ENCODE data around the gene SMARCC1. TPM values are rescaled to one million over a fixed set of nuclear protein-coding genes. Genes with fewer than 3 reads are reported as not detected.

SMARCC1 gene
- total RNA-seq, 4 donors from 2014 or later, result 25.0 to 110 (median 56.4) TPM

GRCh38 chr3:47641739-47642138, 140.0 kb downstream of the SMARCC1 start:
- TF ChIP-seq CTCF (IDR thresholded peaks at IDR 0.05) (no peak), POLR2A (IDR thresholded peaks at IDR 0.05) (no peak)
- H3K4me1 ChIP-seq, result peaks cover 0 to 4% (median 0%) of the 10 kb centered on the region in 4 donors
- no peak for DNase-seq
- H3K27ac ChIP-seq, result no peak overlapping the region
- no peak overlapping the region for H3K4me3 ChIP-seq
- no peaks in the 10 kb centered on the region for H3K27me3 ChIP-seq
- peaks cover 0 to 27% (median 0%) of the 10 kb centered on the region in 3 donors for H3K36me3 ChIP-seq
- no peaks in the 10 kb centered on the region for H3K9me3 ChIP-seq

- Histone ChIP-seq H3K4me1 (no peaks in the 10 kb centered on the region), H3K36me3 (peaks cover 0 to 52% (median 0%) of the 10 kb centered on the region in 3 donors)
- no peak for DNase-seq
Measured at GRCh38 chr3:47636921-47637320, 144.8 kb downstream of the SMARCC1 start.

GRCh38 chr3:47636225-47636624, 145.5 kb downstream of the SMARCC1 start:
- Histone ChIP-seq H3K4me3 (no peak overlapping the region), H3K36me3 (peaks cover 0 to 59% (median 0%) of the 10 kb centered on the region in 3 donors), H3K27me3 (no peaks in the 10 kb centered on the region), H3K9me3 (no peaks in the 10 kb centered on the region), H3K4me1 (no peaks in the 10 kb centered on the region), H3K27ac (no peak overlapping the region)
- DNase-seq, result no peak
- TF ChIP-seq POLR2A (IDR thresholded peaks at IDR 0.05), result no peak
- no peak for TF ChIP-seq CTCF (IDR thresholded peaks at IDR 0.05)

More at GRCh38 chr3:47636921-47637320, 144.8 kb downstream of the SMARCC1 start:
- TF ChIP-seq CTCF (IDR thresholded peaks at IDR 0.05) (no peak), POLR2A (IDR thresholded peaks at IDR 0.05) (no peak)
- Histone ChIP-seq H3K9me3 (no peaks in the 10 kb centered on the region), H3K4me3 (no peak overlapping the region), H3K27me3 (no peaks in the 10 kb centered on the region), H3K27ac (no peak overlapping the region)

- DNase-seq, result no peak
- H3K36me3 ChIP-seq, result peaks cover 0 to 66% (median 0%) of the 10 kb centered on the region in 3 donors
- TF ChIP-seq CTCF (IDR thresholded peaks at IDR 0.05) (no peak), POLR2A (IDR thresholded peaks at IDR 0.05) (no peak)
- H3K27me3 ChIP-seq, result no peaks in the 10 kb centered on the region
- no peaks in the 10 kb centered on the region for H3K9me3 ChIP-seq
- H3K4me1 ChIP-seq, result no peaks in the 10 kb centered on the region
- no peak overlapping the region for H3K27ac ChIP-seq
- no peak overlapping the region for H3K4me3 ChIP-seq
Measured at GRCh38 chr3:47635536-47635935, 146.2 kb downstream of the SMARCC1 start.

GRCh38 chr3:47634996-47635395, 146.7 kb downstream of the SMARCC1 start:
- no peak for DNase-seq
- H3K9me3 ChIP-seq, result no peaks in the 10 kb centered on the region
- H3K27ac ChIP-seq, result no peak overlapping the region
- TF ChIP-seq POLR2A (IDR thresholded peaks at IDR 0.05) (no peak), CTCF (IDR thresholded peaks at IDR 0.05) (no peak)
- no peaks in the 10 kb centered on the region for H3K4me1 ChIP-seq
- no peaks in the 10 kb centered on the region for H3K27me3 ChIP-seq
- H3K36me3 ChIP-seq, result peaks cover 0 to 71% (median 0%) of the 10 kb centered on the region in 3 donors
- H3K4me3 ChIP-seq, result no peak overlapping the region

- H3K27me3 ChIP-seq, result no peaks in the 10 kb centered on the region
- peaks cover 0 to 72% (median 0%) of the 10 kb centered on the region in 3 donors for H3K36me3 ChIP-seq
- TF ChIP-seq CTCF (IDR thresholded peaks at IDR 0.05) (no peak), POLR2A (IDR thresholded peaks at IDR 0.05) (no peak)
- H3K9me3 ChIP-seq, result no peaks in the 10 kb centered on the region
- H3K4me3 ChIP-seq, result no peak overlapping the region
- DNase-seq, result no peak
- H3K4me1 ChIP-seq, result no peaks in the 10 kb centered on the region
- no peak overlapping the region for H3K27ac ChIP-seq
Measured at GRCh38 chr3:47630810-47631209, 150.9 kb downstream of the SMARCC1 start.
